Heart right ventricle (tissue), 16 donors: ENCODE measurements around the gene PHF14. TPM values are rescaled to one million over a fixed set of nuclear protein-coding genes. Genes with fewer than 3 reads are reported as not detected.

Experiments used
- ATAC-seq, 8 donors: fragments of 200-7000 bp; cut with Tn5 transposase; one replicate each; pipeline ENCODE4 v1.9.1; 2020; ENCODE audit warnings: mild to moderate bottlenecking in 8 of 8, moderate library complexity in 8 of 8, moderate number of reproducible peaks in 1 of 8
- DNase-seq, 2 donors: peaks; one replicate each; pipeline ENCODE4 v3.0.0-alpha.2; 2020
- H3K27ac ChIP-seq, 10 donors: fragments of 200-600 bp; sonication (generic) in 2 of 10; one replicate each; pipeline versions ENCODE4 v1.5.0 to v1.8.0; 2020 to 2022; ENCODE audit warnings: mild to moderate bottlenecking in 3 of 10
- H3K27me3 ChIP-seq, 7 donors: fragments of 200-600 bp; one replicate each; pipeline ENCODE4 v1.8.0; 2021 to 2022; ENCODE audit warnings: mild to moderate bottlenecking in 2 of 7
- H3K36me3 ChIP-seq, 9 donors: fragments of 200-600 bp; sonication (generic) in 1 of 9; one replicate each; pipeline versions ENCODE4 v1.5.0 to v1.8.0; 2020 to 2022; ENCODE audit warnings: mild to moderate bottlenecking in 2 of 9
- H3K4me1 ChIP-seq, 9 donors: fragments of 200-600 bp; sonication (generic) in 1 of 9; one replicate each; pipeline versions ENCODE4 v1.5.0 to v1.8.0; 2020 to 2022; ENCODE audit warnings: mild to moderate bottlenecking in 4 of 9
- H3K4me3 ChIP-seq, 10 donors: fragments of 200-600 bp; sonication (generic) in 2 of 10; one replicate each; pipeline versions ENCODE4 v1.5.0 to v1.8.0; 2020 to 2022; ENCODE audit warnings: mild to moderate bottlenecking in 7 of 10, moderate library complexity in 2 of 10
- H3K9me3 ChIP-seq, 11 donors: fragments of 200-600 bp in 10 of 11; sonication (generic) in 2 of 11; one replicate each; pipeline versions ENCODE4 v1.5.0 to v1.8.0; 2013 to 2022; ENCODE audit warnings: mild to moderate bottlenecking in 2 of 11, control low read depth in 1 of 11, moderate library complexity in 1 of 11
- WGBS, 2 donors: extraction: QIAGEN DNeasy Blood & Tissue Kit; methylation state at CpG; one replicate each; pipeline ENCODE4 v1.1.7; 2013; ENCODE audit warnings: inconsistent platforms in 1 of 2; 5-methylcytosine and 5-hydroxymethylcytosine counted together
- intact Hi-C, 10 donors: fragments of 100-400 bp; cut with DNase I; formaldehyde crosslinking; loops; one replicate each; pipeline versions ENCODE4 v1.11.1 to v1.14.2; 2022
- polyA plus RNA-seq, 2 donors: library from polyadenylated mRNA; stranded (reverse); fragments of 200-250 nt; gene quantifications; one replicate each; pipeline ENCODE4 v1.2.3, GENCODE V29; 2013
- total RNA-seq, 10 donors: library from RNA; stranded (reverse); fragmentation: NEBNext Ultra II Directional in 3 of 10; extraction: Animal tissue kit (Norgen Biotek cat#: 25700) in 3 of 10; gene quantifications; one replicate each; pipeline versions ENCODE4 v1.2.1 to v1.2.4, GENCODE V29; 2021 to 2023
- TF ChIP-seq, protein P1 (sequence below), 9 donors: fragments of 200-600 bp; sonication (generic) in 2 of 9; IDR thresholded peaks; one replicate each; pipeline versions ENCODE4 v1.5.0 to v1.8.0; 2021 to 2022; ENCODE audit warnings: antibody characterized with exemption in 9 of 9, mild to moderate bottlenecking in 5 of 9, moderate library complexity in 1 of 9
- donor health status: Arrhythmogenic right ventricular cardiomyopathy.
- donor health status: ischemic (EF 13 %, LVEDD 7.1; RV severe dilation, severe dysfunction).
- donor health status: healthy with polysubstance abuse.
- donor health status: DM: no; HTN: yes; CAD: no.
- donor health status: DM: no; HTN: no; CAD: no.
- donor health status: ischemic (EF 25% LVEDD 6.9; RV normal size, moderate dysfunction).
- donor health status: ischemic (EF 25% LVEDD 5.7; RV mildly dilated, moderate dysfunction).
- donor health status: healthy.
- donor health status: DM: yes; HTN: yes; CAD: no.
- donor health status: Ischemic cardiomyopathy.
- donor health status: ischemic (EF 35%, LVEDD 5.7; RV mildly dilated, moderate dysfunction).
- donor health status: nonischemic (EF 11% LVEDD 7.7; RV severe dilation, severe dysfunction).
- donor health status: DM: yes; HTN: yes; CAD: no.
- donor health status: PGD.
- donor health status: ischemic (EF 29% LVEDD 5.4; RV normal size, mild dysfunction).
- donor health status: nonischemic (EF 23%, LVEDD 6.1; RV moderate dilation, normal function).

PHF14 gene
- total and polyA plus RNA-seq, 12 donors: 11.9 to 21.4 (median 14.8) TPM

DNA sequence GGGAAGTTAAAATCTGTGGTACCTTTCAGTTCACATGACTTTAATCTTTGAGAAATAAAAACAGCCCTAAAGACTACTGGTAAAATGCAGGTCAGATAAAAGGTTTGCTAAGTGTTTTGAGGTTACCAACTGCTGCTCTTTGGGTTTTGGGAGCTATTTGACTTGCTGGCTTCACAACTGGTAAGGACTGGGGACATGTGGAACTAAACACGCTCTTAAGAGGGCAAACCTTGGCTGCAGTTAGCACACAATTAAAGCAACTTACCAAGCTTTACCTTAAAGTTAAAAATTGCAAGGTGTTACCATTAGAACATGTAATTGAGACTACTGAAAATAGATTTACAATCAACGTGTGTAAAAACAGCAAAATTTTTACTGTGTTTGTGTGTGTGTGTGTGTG is 220.2 kb downstream of the PHF14 start:
- H3K4me1 ChIP-seq: peaks cover 0 to 18% (median 2%) of the 10 kb centered on the region in 9 donors
- peaks cover 0 to 3% (median 0%) of the 10 kb centered on the region in 7 donors for H3K27me3 ChIP-seq
- no peaks in the 10 kb centered on the region for H3K36me3 ChIP-seq
- intact Hi-C loops: loop anchor here in 1 of 10 donors (10.0 kb wide), 1 partner anchor 219 kb away; the partner anchor contains the start of gene PHF14
- H3K27ac ChIP-seq: peak overlapping the region in 3 of 10 donors; percentile 41 to 68 (median 57)
- WGBS, 2 donors: 74 to 81% methylated on average over 2 of the region's 2 CpGs
- no peaks in the 10 kb centered on the region for H3K9me3 ChIP-seq
- peak overlapping the region in 8 of 10 donors; percentile 24 to 56 (median 46) for H3K4me3 ChIP-seq
- no peak for DNase-seq
- TF ChIP-seq, protein P1, sequence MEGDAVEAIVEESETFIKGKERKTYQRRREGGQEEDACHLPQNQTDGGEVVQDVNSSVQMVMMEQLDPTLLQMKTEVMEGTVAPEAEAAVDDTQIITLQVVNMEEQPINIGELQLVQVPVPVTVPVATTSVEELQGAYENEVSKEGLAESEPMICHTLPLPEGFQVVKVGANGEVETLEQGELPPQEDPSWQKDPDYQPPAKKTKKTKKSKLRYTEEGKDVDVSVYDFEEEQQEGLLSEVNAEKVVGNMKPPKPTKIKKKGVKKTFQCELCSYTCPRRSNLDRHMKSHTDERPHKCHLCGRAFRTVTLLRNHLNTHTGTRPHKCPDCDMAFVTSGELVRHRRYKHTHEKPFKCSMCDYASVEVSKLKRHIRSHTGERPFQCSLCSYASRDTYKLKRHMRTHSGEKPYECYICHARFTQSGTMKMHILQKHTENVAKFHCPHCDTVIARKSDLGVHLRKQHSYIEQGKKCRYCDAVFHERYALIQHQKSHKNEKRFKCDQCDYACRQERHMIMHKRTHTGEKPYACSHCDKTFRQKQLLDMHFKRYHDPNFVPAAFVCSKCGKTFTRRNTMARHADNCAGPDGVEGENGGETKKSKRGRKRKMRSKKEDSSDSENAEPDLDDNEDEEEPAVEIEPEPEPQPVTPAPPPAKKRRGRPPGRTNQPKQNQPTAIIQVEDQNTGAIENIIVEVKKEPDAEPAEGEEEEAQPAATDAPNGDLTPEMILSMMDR (IDR thresholded peaks at IDR 0.05): no peak
- no peak for ATAC-seq

DNA sequence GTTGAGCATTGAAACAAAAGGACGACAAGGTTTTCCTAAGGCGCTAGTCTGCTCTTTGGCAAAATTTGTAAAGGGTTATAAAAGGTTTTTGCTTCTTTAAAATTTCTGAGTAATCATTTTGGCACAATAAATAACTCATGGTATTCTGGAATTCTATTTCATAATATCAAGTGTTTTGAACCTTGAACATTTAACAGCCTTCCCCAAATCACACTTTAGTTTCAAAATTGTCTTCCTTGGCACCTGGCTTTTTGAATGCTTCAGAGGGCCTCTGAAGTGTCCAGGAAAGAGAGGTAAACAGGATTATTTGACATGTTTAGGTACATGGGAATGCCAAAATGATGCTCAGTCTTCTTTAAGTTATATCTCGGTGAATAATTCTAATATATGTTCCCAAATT is 220.8 kb downstream of the PHF14 start:
- DNase-seq (no peak), ATAC-seq (no peak)
- peak overlapping the region in 2 of 10 donors; percentile 4 to 56 for H3K4me3 ChIP-seq
- H3K27ac ChIP-seq: no peak overlapping the region
- 81 to 88% methylated on average over 3 of the region's 3 CpGs for WGBS, 2 donors
- H3K36me3 ChIP-seq: no peaks in the 10 kb centered on the region
- intact Hi-C loops: loop anchor here in 1 of 10 donors (10.0 kb wide), 1 partner anchor 220 kb away; the partner anchor contains the start of gene PHF14
- TF ChIP-seq, protein P1 (IDR thresholded peaks at IDR 0.05): no peak
- peaks cover 0 to 3% (median 0%) of the 10 kb centered on the region in 7 donors for H3K27me3 ChIP-seq
- H3K9me3 ChIP-seq: no peaks in the 10 kb centered on the region
- H3K4me1 ChIP-seq: peaks cover 0 to 18% (median 2%) of the 10 kb centered on the region in 9 donors

DNA sequence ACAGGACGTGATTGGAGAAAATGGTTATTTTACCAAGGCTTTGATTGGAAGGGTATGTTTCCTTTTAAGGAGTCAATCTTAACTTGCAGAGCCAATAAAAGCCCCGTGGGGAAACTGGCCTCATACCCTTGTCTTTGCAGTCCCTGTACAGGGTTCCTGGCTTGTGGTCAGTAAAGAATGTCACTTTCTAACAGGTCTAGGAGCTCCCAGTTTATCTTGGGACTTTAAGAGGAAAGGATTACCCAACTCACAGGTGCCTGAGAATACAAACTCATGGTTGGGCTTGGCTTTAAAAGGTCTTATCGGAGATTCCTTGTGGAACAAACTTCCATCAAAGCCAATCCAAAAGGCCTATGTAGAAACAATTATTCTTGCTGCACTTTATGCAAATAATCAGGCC is 221.8 kb downstream of the PHF14 start:
- TF ChIP-seq, protein P1 (IDR thresholded peaks at IDR 0.05): no peak
- no peaks in the 10 kb centered on the region for H3K9me3 ChIP-seq
- DNase-seq (no peak), ATAC-seq (no peak)
- WGBS, 2 donors: 66 to 71% methylated on average over 3 of the region's 3 CpGs
- no peaks in the 10 kb centered on the region for H3K36me3 ChIP-seq
- H3K4me3 ChIP-seq: no peak overlapping the region
- H3K27ac ChIP-seq: no peak overlapping the region
- H3K27me3 ChIP-seq: peaks cover 0 to 3% (median 0%) of the 10 kb centered on the region in 7 donors
- intact Hi-C loops: loop anchor here in 1 of 10 donors (10.0 kb wide), 1 partner anchor 221 kb away; the partner anchor contains the start of gene PHF14
- peaks cover 0 to 18% (median 2%) of the 10 kb centered on the region in 9 donors for H3K4me1 ChIP-seq

DNA sequence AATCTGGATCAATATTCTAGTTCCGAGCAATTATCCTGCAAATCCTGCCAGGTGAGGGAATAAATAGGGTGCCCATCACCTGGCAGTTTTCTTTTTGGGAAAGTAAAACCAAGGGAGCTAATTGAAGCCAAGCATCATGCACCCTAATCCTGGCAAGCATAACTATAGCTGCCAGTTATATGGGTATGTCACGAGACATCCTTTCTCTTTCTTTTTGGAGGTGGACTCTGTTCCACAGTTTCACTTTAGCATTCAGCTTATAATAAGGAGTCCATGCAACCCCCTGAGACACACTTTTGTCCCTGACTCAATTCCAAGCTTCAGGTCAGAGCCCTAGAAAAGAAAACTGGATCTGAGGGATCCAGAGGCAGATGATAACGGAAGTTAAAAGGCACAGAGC is 222.5 kb downstream of the PHF14 start:
- H3K27ac ChIP-seq: no peak overlapping the region
- ATAC-seq (no peak), DNase-seq (no peak)
- no peaks in the 10 kb centered on the region for H3K9me3 ChIP-seq
- H3K36me3 ChIP-seq: no peaks in the 10 kb centered on the region
- intact Hi-C loops: loop anchor here in 1 of 10 donors (10.0 kb wide), 1 partner anchor 221 kb away; the partner anchor contains the start of gene PHF14
- 62 to 84% methylated on average over 3 of the region's 3 CpGs for WGBS, 2 donors
- peaks cover 0 to 3% (median 0%) of the 10 kb centered on the region in 7 donors for H3K27me3 ChIP-seq
- H3K4me1 ChIP-seq: peaks cover 0 to 18% (median 2%) of the 10 kb centered on the region in 9 donors
- H3K4me3 ChIP-seq: no peak overlapping the region
- TF ChIP-seq, protein P1 (IDR thresholded peaks at IDR 0.05): no peak
